IPS-18c (cell line): Measurements from ENCODE around the gene CDH4.
"Not testable (repeated sequence)": the region's sequence is repeated elsewhere in the genome, so short reads cannot be mapped to it uniquely, and the experiment has no call there.

Source experiments
- H3K4me3 ChIP-seq: 2 replicates; pipeline ENCODE4 v1.7.0; 2013; ENCODE audit warnings: low read depth, mild to moderate bottlenecking, low read length, moderate library complexity; ENCODE audit not compliant: insufficient read depth
- H3K9me3 ChIP-seq: one replicate; pipeline ENCODE4 v1.6.1; 2013; ENCODE audit warnings: mild to moderate bottlenecking, low read length, moderate library complexity; ENCODE audit not compliant: control insufficient read depth, insufficient read depth

The CDH4 gene

GRCh38 chr20:61271312-61272231, 19.5 kb downstream of the CDH4 start:
- Histone ChIP-seq H3K9me3 (no peaks in the 10 kb centered on the region), H3K4me3 (no peak overlapping the region)

- H3K4me3 ChIP-seq, H3K9me3 ChIP-seq: not testable (repeated sequence)
Observed at GRCh38 chr20:61273024-61273423, 21.0 kb downstream of the CDH4 start.

DNA sequence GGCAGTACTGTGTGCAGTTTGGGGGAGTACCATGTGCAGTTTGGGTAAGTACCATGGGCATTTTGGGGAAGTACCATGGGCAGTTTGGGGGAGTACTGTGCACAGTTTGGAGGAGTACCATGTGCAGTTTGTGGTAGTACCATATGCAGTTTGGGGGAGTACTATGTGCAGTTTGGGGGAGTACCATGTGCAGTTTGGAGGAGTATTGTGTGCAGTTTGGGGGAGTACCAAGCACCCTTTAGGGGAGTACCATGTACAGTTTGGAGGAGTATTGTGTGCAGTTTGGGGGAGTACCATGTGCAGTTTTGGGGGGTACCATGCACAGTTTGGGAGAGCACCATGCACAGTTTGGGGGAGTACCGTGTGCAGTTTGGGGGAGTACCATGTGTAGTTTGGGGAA, 21.6 kb downstream of the CDH4 start:
- H3K9me3 ChIP-seq, H3K4me3 ChIP-seq: not testable (repeated sequence)

GRCh38 chr20:61274326-61274725, 22.3 kb downstream of the CDH4 start:
- no peak overlapping the region for H3K4me3 ChIP-seq
- H3K9me3 ChIP-seq: peaks cover 3% of the 10 kb centered on the region

GRCh38 chr20:61278296-61278695, 26.2 kb downstream of the CDH4 start:
- Histone ChIP-seq H3K9me3 (peaks cover 3% of the 10 kb centered on the region), H3K4me3 (no peak overlapping the region)

DNA sequence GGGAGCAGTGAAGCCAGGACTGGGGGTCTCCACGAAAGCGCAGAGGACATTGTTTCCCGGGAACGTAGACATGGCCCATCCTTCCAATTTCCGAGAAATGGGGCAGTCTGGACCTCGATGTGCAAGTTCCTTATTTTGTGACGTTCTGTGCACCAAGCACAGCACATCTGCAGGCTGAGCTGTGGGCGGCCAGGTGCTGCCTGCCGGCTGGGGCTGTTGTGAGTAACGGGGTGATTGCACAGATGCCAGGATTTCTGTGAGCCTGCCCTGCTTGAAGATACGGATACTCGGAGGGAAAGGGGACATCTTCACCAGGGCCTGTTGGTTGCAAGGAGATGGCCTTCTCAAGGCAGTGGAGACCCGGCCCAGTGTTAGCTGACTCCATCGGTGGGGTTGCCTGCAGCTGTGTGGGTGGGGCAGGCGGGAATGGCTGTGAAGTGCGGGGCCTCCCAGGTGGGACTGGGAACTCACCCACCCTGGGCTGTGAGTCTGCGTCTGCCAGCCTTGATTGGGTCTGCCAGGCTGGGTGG, 27.6 kb downstream of the CDH4 start:
- Histone ChIP-seq H3K9me3 (peaks cover 3% of the 10 kb centered on the region), H3K4me3 (no peak overlapping the region)

DNA sequence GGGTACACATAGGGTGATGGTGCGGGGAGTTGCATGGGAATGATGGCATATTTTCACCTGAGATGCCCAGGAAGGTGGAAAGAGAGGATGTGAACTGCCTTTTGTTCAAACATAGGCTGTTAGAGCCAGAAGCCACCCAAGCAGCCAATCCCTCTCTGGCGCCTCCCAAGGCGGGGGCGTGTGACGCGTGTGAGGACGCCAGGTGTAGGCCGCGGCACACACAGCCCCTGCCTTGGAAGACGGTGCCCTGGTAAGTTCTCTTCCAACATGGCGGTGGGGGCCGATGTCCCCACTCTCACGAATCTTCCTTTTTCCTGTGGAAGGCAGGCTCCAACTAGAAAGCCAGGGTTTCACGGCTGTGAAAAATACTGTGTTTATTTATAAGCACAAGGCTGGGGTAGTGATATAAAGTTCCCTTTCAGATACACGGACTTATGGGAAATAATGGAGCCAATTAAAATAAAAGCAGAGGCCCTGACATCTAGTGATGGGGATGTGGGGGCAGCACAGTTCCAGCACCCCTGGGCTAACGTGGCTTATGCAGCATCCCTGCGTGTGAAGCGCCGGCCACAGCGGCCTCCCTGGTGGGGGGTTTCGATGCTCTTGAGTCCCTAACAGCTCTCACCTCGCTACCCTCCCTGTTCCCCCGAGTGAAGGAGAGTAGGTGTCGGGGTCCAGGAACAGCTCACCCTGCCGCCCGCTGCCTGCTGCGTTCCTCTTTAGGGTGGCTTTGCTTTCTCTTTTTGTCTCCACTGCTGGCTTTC, 28.3 kb downstream of the CDH4 start:
- Histone ChIP-seq H3K9me3 (peaks cover 3% of the 10 kb centered on the region), H3K4me3 (no peak overlapping the region)

DNA sequence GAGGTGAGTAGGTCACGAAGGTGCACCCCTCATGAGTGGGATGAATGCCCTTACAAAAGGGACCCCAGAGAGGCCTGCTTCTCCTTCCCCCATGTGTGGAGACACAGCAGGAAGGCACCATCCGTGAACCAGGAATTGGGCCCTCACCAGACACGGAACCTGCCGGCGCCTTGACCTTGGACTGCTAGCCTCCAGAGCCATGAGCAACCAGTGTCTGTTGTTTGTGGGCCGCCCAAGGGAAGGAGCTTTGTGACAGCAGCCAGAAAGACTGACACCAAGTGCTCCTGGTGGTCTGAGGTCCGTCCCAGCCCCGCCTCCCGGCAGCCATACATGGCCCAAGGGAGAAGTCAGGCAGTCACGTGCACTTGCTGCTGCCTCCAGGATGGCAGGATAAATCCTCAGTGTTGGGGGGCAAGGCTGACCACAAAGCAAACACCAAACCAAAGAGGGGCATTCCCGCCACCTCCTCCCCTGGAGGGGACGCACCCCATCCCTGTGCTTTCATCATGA, 29.3 kb downstream of the CDH4 start:
- H3K9me3 ChIP-seq: peaks cover 3% of the 10 kb centered on the region
- no peak overlapping the region for H3K4me3 ChIP-seq

- Histone ChIP-seq H3K9me3 (no peaks in the 10 kb centered on the region), H3K4me3 (no peak overlapping the region)
Observed at GRCh38 chr20:61284752-61285151, 32.7 kb downstream of the CDH4 start.

DNA sequence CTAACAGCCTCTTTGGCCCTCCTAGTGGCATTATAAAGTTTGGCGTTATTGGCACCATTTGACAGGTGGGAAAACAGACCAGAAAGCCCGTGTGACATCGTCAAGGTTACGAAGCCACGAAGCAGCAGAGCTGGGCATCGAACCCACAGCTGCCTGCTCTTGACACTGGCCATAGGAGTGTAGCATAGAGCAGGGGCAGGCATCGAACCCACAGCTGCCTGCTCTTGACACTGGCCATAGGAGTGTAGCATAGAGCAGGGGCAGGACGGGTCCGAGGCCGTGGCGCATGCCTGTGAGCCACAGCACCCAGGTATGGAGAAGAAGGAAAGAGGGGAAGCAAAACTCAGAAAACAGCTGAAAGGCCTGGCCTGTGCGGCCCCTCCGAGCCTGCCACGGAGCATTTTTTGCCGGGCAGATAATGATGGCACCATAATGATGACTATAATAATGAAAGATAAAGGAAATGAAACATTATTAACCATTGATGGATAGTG, 33.1 kb downstream of the CDH4 start:
- no peak overlapping the region for H3K4me3 ChIP-seq
- H3K9me3 ChIP-seq: no peaks in the 10 kb centered on the region

GRCh38 chr20:61285691-61286090, 33.6 kb downstream of the CDH4 start:
- no peak overlapping the region for H3K4me3 ChIP-seq
- H3K9me3 ChIP-seq: no peaks in the 10 kb centered on the region

- no peaks in the 10 kb centered on the region for H3K9me3 ChIP-seq
- H3K4me3 ChIP-seq: no peak overlapping the region
Observed at GRCh38 chr20:61287583-61288275, 35.7 kb downstream of the CDH4 start.

DNA sequence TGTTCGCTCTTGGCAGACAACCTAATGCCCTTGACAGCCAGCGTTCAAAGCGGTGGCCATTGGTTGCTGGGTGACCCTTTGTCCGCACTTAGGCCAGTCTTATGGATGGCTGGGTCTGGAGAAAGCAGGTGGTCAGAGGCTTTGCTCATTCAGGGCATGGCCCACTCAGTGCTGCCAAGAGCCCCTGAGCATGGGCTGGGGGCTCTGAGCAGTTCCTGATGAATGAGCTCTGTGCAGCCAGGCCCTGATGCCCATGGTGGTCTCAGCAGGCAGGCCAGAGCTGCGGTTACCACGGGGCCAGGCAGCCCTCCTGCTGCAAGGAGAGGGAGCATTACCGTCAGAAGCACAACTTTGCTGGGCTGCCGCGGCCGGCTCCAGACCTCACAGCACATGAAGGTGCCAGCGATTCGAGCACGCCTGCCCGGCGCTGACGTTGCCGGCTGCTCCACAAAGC, 36.3 kb downstream of the CDH4 start:
- no peak overlapping the region for H3K4me3 ChIP-seq
- no peaks in the 10 kb centered on the region for H3K9me3 ChIP-seq

GRCh38 chr20:61289166-61289565, 37.1 kb downstream of the CDH4 start:
- Histone ChIP-seq H3K4me3 (no peak overlapping the region), H3K9me3 (no peaks in the 10 kb centered on the region)

DNA sequence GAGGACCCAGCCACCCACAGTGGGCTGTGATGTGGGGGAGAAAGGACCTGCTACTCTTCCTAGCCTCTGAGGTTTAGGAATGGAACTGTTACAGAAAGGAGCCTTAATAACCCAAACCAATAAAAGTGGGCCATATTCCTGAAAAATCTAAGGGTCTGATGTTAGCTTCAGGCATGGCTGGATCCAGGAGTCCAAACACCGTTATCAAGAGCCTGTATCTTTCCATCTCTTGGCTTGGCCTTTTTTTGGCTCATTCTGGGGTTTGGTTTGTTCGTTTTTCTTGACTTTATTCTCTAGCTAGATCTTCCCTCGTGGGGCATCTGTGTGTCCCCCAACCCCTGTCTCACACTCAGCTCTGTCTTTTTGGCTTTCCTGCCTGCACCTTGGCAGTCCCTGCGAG, 38.7 kb downstream of the CDH4 start:
- H3K9me3 ChIP-seq: no peaks in the 10 kb centered on the region
- H3K4me3 ChIP-seq: no peak overlapping the region

DNA sequence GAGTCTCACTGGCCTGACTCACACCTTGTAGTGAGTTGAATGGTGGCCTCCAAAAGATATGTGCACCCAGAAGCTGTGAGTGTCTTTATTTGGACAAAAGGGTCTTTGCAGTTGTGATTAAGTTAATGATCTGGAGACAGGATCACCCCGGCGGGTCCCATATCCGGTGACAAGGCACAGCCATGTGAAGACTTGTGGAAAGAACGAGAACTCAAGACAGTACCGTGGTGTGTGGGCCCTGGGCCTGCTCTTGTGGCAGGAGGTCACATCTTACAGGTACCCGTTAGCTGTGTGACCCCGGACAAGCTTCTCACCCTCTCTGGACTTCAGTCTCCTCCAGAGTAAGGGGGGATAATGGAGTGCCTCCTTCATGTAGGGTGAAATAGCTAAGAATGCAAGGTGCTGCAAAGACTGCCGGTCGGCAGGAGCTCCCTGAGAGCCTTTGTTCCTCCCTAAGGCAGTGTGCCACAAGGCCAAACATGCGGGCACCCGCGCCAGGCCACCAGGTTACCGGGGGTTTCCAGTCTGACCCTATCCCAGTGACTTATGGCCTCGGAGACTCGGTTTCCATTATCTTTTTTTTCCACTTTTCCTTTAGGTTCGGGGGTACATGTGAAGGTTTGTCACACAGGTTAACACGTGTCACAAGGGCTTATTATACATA, 39.2 kb downstream of the CDH4 start:
- Histone ChIP-seq H3K9me3 (no peaks in the 10 kb centered on the region), H3K4me3 (no peak overlapping the region)

DNA sequence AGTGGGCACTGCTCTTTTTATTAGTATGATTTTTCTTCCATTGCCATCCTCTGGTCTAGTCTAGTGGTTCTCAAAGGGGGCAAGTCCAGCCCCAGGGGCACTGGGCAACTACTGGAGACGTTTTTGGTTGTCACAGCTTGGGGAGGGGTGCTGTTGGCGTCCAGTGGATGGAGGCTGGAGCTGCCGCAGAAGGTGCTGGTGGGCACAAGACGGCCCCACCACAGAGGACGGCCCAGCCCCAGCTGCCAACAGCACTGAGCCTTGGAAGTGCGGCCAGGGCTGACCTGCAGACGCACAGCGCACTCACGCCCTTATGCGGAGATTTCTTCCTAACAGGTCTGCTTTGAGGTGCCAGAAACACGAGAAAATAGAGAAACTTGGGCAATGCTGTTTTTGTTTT, 40.3 kb downstream of the CDH4 start:
- Histone ChIP-seq H3K9me3 (no peaks in the 10 kb centered on the region), H3K4me3 (no peak overlapping the region)
